IPS-NIHi11 (cell line): Measurements from ENCODE around the gene PLIN1.

Experiments used
- DNase-seq: peaks from one replicate; pipeline ENCODE4 v3.0.0; 2012; ENCODE audit warnings: mixed read lengths, low spot score

The PLIN1 gene

DNA sequence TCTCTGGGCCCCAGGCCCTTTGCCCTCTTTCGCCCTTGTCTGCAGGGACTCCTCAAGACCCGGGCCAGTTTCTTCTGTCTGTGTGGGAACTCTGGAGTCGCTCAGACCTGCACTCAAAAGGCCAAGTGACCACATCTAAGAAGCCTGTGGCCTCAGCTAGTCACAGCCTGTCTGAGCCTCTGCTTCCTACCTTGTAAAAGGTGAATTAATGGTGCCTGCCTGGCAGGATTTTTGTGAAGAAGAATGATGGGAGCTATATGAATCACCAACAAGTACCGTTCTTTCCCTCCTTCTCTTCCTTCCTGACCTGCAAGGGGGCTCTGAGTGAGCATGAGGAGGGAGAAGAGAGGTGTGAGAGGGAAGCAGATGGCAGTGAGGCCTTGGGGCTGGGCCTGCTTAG is 7.5 kb downstream of the PLIN1 start:
- no peak for DNase-seq

DNA sequence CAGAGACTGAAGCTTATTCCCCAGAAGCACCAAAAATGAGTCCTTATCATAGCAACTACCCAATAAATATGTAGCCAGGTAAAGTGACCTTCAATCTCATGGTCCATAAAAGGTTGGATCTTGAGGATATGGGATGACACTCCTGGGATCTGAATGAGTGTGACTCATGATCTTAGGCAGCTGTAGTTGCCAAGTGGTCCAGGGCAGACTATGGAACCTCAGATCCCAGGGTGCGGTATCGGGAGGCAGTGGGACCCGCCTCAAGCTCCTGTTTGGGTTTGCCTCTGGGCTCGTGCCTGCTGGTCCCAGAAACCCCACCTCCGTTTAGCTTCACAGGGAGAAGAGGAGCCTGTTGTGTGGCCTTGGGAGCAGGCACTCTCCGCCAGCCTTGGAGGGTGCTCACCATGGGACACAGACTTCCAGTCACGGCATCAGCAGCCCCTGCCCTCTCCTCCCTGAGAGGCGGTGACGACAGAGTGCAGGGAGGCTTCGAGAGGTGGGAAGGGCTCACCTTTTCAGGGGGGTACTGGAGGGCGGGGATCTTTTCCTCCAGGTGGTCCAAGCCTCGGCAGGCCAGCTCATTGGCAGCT is 8.1 kb downstream of the PLIN1 start:
- no peak for DNase-seq

DNA sequence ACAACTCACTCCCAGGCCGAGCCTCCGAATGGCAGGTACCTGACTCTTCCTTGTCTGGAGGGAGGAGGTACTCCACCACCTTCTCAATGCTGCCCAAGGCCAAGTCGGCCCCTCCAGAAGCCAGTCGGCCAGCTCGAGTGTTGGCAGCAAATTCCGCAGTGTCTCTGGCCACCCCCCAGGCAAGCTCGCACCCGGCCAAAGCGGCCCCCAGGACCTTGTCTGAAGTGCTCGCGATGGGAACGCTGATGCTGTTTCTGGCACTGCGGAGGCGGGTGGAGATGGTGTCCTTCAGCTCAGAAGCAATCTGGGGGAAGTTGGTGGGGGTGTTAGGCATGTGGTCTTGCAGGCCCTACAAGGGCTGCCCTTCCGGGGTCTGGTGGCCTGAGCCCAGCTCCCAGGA is 9.2 kb downstream of the PLIN1 start:
- DNase-seq = no peak

DNA sequence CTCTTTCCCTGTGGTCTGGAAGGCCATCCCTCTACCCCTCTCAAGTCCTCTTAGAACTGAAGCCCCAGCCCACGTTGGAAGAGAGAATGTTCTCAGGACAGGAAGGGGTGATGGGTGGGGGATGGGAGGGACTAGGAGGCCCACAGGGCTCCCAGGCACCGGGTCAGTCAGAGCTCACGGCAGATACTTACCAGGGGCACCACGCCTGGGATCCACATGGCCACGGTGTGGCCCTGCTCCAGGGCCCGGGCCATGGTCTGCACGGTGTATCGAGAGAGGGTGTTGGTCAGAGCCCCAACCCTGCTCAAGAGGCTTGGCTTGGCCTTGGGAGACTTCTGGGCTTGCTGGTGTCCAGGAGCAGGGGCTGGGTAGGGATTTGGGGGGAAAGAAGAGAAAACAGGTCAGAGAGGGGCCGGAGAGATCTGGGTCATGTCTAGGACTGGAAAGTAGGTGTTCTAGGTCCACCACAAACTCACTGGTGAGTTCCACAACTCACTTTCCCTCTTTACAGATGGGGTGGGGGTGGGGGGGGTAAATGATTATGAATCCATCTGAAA is 9.8 kb downstream of the PLIN1 start:
- DNase-seq = no peak

DNA sequence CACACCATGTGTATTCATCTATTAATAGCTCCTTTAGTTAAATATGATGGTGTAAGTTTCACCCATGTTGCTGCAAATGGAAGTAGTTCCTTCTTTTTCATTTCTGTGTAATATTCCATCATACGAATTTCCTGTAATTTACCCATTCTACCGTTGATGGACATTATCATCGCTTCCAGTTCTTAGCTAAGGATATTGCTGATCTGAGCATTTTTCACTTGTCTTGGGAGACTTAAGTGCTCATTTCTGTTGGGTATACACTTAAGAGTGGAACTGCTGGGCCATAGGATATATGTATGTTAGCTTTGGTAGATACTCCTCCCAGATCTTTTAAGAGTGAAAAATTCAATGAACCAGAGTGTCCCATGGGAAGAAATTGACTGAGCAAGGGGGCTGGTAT is 11.0 kb downstream of the PLIN1 start:
- no peak for DNase-seq

DNA sequence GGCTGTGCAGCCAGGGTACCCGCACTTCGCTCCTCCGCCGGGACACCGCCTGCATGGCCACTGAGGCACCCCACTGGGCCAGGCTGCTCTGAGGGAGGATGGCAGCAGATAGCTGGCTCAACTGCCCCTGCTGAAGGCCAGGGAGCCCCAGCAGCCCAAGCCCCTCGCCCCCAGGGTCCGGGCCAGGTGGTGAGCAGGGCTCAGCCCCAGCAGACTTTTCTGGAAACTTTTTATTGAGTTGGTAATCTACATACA is 11.5 kb downstream of the PLIN1 start:
- no peak for DNase-seq

DNA sequence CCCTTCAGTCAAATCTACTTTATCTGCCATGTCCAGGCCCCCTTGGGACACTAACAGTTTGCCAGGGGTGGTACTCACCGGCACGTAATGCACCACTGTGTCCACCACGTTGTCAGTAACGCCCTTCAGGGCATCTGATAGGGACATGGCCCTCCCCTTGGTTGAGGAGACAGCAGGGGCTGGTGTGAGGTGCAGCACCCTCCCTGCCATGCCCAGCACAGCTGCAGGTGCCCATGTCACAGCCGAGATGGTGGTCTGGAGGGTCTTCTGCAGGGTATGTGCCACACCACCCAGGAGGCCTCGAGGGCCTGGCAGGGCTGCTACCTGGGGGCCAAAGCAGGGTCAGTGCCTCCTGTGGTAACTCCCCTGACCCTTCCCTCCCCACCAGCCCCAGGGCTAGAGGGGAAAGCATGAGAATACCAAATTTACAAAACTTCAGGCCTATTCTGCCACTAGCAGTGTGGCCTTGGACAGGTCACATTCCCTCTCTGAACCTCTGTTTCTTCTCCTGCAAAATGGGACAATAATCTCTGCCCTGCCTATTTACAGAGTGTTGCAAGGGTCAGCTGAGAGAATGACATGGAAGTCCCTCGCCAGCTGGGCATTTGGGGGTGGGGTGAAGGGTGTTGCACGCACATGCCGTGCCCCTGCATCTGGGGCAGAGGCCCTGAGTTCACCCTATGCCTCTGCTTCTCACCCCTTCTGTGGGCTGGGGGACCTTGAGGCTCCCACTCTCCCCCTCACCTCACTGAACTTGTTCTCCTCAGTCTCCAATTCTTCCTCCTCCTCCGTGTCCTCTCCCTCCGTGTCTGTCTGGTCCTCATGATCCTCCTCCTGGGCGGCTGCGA is 12.1 kb downstream of the PLIN1 start:
- no peak for DNase-seq

DNA sequence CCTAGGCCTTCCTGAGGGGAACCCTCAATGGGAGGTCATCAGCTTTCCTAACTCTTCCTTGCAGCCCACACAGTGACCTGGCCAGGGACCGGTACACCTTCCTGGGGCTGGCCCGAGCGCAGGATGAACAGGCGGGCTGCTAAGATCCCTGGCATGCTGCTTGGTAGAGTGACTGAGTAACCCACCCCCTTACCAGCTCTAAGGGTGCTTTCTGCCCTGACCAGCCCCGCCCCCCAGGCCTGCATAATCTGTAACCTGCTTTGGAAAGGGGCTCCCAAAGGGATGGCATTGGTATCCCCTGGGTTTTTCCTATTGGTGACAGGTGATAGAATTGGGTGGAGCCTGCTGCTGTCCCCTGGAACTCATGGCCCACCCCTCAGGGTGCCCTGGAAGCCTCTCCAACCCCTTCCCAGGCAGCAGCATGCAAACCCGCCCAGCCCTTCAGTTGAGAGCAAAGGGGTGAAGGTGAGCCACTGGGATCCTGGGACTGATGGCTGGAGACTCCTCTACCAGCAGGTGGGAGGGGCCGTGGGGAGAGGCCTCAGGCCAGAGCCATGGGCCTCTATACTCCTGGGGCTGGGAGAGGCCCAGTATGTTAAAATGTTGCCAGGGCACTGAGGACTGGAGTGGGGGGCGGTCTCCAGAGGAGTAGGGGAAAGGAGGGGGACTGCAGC is 12.8 kb downstream of the PLIN1 start:
- DNase-seq = no peak

DNA sequence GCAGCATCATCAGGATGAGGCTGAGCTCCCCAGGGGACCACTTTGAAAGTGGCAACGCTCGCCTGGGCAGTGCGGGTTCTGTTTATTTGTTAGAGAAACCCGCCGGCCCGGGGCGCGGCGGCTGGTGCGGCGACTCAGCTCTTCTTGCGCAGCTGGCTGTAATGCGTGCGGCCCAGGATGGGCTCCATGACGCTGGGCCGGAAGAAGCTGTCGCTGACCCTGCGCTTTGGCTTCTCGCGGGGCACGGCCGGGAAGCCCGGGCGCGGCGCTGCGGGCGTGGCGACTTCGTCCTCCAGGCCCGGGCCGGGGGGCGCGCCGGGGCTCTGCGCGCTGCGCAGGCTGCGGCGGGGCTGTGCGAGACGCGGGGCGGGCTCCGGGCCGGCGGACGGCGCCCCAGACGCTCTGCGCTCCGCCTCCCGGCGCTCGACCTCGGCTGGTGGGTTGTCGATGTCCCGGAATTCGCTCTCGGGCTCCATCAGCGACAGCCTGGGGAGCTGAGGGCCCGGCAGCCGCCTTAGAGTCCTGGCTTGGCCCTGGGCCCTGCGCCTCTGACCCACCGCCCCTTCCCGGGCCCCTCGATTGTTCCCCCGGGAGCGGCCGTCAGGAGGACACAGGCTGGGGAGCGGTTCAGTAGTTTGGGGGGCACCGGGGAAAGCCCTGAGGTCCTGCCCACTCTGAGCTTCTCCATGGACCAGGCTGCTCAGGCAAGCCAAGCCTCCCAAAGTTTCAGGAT is 13.6 kb downstream of the PLIN1 start:
- peak; percentile 81 for DNase-seq

DNA sequence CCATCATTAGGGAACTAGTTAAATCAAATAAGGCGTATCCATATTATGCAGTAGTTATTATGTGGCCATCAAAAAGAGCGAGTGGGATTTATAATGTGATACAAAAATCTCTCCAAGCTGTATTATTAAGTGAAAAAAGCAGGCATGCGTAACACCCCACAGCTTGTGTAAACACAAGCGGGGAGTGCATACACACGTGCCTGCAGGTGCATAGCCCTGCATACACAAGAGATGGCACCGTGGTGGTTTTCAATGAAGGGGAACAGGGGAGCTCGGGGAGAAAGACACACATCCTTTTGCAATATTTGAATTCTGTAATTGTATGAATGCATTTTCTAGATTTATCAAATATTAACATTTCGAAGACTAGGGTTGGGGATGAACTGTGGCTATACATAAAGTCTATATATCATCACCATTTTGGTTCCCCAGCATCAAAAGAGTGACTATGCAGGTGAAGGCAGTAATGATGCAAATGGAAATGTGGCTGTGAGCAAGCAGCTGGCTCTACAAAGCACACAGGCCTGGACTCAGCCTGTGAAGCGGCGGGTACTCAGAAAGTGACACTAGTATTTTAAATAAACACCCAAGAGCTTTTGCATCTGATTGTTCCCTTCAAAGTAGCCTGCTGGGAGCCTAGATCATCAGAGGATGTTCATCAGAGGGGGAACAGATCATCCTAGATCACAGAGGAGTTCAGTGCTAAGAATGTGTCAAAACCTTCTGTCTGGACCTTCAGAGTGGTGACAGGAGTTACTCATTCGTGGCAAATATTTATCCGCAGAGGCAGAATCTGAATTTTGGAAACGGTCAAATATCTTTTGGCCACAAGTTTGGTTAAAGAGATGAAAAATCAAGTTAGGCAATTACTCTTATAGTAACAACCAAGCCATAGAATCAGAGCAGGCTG is 14.5 kb downstream of the PLIN1 start:
- no peak for DNase-seq

DNA sequence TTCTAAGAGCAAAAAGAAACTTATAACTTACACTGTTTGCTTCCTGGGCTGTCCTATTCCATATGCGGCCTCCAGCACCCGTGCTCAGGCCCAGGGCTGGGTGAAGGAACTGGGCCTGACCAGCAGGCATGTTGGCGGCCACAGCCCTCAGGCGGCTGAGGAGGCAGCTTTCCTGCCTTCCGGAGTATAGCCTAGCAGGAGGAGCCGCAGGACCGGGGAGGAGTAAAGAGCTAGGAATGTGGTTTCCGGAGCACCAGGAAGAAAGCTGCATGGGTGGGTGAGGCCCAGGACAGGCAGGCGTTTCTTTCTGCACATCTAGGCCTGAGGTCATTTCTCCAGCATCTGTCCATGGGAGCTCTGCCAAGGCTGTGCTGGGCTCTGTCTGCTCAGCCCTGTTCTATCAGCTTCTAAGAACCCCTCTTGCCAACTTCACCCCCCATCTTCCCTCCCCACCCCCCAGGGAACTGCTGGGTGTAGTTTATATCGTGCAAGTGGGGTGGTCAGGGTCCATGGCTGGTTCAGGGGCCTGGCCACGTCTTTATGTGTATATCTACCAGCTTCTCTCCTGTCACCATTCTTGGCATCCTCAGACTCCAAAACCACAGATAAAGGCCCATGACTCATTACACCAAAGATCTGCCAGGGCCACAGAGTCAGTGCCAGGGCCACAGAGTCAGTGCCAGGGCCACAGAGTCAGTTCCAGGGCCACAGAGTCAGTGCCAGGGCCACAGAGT is 16.1 kb downstream of the PLIN1 start:
- DNase-seq = no peak

DNA sequence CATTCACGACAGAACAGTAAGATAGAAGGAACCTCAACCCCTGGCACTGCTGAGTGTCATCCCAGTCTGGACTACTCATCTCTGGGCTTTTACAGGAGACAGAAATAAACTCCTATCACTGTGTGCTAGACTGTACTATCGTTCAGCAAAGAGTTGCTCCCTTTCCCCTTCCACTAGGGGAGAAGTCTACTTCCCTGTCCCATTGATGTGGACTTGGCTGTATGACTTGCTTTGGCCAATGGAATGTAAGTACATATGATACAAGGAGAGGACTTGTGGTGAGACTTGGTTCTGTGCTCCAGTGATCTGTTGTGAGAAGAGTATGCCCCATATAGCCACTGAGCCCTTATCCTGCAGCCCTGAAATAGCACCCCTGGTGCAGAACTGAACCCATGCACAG is 18.6 kb downstream of the PLIN1 start:
- no peak for DNase-seq

DNA sequence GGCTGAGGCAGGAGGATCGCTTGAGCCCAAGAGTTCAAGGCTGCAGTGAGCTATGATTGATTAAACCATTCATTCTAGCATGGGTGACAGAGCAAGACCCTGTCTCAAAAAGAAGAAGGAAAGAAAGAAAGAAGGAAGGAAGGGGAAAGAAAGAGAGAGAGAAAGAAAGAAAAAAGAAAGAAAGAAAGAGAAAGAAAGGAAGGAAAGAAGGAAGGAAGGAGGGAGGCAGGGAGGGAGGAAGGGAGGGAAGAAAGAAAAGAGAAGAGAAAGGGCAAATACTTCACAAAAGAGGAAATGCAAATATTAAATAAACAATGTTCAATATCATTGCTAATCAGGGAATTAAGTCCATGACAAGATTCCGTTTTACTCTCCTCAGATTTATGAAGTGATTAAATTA is 19.9 kb downstream of the PLIN1 start:
- no peak for DNase-seq

DNA sequence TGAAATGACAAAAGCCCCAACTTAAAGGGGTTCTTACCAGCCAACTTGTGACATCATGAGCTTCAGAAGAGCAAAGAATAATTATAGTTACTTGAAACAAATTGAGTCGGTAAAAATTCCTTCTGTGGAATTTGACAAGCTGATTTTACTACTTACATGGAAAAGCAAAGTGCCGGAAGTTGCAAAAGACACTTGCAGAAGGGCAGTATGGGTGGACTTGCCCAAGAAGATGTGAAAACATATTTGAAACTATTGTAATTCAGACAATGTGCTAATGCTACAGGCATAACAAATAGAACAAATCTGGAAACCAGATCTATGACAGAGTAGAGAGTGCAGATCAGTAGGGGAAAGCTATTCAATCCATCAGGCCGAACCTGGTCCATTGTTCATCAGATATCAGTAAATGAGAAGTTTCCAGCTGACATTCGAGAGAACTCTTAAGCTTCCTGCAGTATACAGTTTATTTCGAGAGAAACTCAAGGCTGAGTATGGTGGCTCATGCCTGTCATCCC is 21.4 kb downstream of the PLIN1 start:
- DNase-seq = no peak

DNA sequence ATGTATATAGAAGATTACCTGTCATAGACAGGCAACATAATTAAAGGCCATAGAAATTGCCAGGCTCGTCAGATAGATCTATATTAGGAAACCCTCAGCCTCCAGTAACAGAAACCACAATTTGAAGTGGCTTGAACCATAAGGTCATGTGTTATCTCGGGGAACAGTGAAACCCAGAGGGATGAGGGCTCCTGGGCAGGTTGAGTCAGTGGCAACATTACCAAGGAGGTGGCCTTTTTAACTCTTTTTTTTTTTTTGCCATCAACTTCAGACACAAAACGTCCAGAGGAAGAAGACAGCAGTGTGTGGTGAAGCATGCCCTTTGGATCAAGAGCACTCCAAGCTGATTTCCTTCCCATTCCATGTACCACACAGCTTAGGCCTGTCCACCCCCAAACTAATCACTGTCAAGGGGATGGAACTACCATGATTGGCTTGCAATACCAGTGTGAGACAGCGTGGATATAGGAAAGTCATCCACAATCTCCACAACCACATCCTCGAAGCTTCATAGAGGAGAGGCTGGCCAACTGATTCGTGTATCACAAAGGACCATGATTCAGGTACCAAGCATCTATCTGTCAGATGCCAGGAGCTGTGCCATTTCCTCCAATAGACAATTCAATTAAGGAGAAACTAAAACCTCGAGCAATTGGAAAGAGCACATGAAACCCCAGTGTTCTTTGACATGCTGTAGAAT is 22.9 kb downstream of the PLIN1 start:
- DNase-seq = no peak

DNA sequence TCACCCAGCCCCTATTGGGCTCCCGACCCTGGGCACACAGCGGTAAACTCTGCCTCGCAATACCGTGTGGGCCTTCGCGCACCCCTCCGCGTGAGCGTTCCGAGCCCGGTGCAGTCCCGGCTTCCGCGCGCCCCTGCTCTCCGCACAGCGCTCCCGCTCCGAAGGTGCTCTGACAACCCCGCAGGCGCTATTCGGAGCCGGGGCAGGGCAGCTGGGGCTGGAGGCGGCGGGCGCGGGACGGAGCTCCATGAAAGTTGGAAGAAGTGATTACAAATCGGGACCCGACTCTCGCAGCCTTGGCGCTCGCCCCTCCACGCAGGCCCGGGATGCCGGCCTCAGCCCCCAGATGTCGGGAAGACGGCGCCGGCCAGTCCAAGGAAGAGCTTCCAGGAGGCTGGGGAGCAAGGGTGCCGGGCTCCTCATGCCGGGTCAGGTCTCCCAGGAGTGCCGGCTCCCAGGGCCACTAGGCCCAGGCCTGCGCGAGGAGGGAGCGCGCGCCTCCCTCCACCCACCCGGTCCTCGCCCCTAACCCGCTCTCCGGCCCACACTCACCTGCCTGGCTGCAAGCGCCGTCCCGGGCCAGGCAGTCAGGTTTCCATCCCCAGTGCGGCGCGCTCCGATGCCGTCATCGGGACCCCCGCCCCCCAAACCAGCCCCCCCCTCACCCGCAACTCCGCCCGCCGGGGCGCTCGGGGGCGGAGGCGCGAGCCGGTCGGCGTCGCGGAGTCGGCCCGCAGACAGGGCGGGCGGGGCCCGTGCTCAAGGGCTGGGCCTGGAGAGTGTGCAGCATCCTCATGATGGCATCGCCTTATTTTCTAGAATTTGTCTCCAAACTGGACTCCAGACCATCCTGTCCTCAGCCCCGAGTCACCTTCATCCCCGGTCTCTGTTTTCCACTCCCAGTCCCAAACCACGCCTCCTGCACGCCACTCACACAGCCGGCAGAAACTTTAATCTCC is 24.0 kb downstream of the PLIN1 start, which contains the start of gene KIF7:
KIF7 (minus strand) TSS at position 621 of the 959 bp plus-strand sequence. CDS start 2,537 bp downstream, outside the sequence.
- DNase-seq = peak; percentile 99

DNA sequence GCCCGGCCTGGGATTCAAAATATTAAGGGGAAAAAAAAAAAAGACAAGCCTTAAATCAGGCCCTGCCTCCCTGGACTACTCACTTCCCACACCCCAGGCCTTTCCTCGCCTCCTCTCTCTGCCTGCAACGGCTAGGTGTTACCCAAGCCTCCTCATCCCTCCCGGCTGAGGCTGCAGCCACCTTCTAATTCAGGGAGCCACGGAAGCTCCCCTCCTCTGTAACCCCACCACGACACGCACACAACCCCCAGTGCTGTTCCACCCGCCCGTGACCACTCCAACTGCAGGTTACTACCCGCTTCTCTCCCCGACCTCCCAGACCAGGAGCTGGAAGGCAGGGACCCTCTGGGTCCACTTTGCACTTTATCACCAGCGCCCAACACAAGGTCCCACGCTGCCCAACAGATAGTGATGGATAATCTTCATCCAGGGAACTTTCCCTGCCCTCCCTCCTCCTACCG is 24.8 kb downstream of the PLIN1 start:
- DNase-seq = no peak

DNA sequence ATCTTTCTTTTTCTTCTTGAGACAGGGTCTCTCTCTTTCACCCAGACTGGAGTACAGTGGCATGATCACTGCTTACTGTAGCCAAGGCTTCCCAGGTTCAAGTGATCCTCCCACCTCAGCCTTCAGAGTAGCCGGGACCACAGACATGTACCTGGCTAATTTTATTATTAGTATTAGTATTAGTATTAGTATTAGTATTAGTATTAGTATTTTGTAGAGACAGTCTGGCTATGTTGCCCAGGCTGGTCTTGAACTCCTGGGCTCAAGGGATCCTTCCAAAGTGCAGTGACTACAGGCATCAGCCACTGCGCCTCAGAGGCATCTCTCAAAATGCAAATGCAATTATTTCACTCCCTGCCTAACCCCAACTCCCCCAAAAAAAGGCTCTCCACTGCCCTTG is 25.6 kb downstream of the PLIN1 start:
- no peak for DNase-seq

DNA sequence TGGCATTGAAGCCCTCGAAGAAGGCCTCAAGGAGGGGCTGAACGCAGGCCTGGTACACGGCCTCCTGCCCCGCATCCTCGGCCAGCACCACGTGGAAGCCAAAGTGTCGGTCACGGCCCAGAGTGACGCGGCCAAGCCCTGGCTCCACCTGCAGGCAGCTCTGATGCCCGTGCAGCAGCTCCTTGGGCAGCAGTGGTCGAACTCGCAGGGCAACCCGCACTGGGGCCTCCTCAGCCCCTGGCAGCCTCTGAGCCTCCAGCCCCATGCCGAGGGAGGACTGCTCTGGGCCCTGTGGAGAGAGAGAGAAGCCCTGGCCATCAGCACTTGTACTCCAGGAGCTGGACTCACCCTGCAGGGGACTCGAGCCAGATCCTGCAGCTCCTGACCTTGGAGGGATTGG is 26.5 kb downstream of the PLIN1 start:
- DNase-seq = no peak
